Endothelial cell of umbilical vein (primary cell): ENCODE measurements around the gene WDR4. TPM values are rescaled to one million over a fixed set of nuclear protein-coding genes. Genes with fewer than 3 reads are reported as not detected.

Experiments
- BruUV-seq: library from RNA; stranded (reverse); fragments of 400-500 nt; replicated peaks from 2 replicates; lab custom pipeline; 2021; lab: Mats Ljungman, UMichigan
- CTCF ChIA-PET: fragments of 300-600, 350-600 bp; sonication (Branson Sonifier 250); formaldehyde crosslinking; loops from one replicate; lab custom pipeline; 2021; ENCODE audit warnings: antibody characterized with exemption, inconsistent platforms; lab: Charles Lee
- POLR2A ChIA-PET: fragments of 300-600, 350-600 bp; sonication (Branson Sonifier 250); formaldehyde crosslinking; loops from one replicate; lab custom pipeline; 2021; ENCODE audit warnings: antibody characterized with exemption, inconsistent platforms; lab: Charles Lee
- DNase-seq: peaks from one replicate; pipeline ENCODE4 v3.0.0-alpha.2; 2011; ENCODE audit warnings: low read depth, low spot score
- FAIRE-seq: peaks from 2 replicates; lab custom pipeline; 2011; peaks lifted over from hg19 to GRCh38; lab: Jason Lieb, UNC
- H2AFZ ChIP-seq: 2 replicates; pipeline ENCODE4 v1.6.0; 2012; ENCODE audit warnings: low read depth, low read length, control low read depth, inconsistent platforms
- H3K27ac ChIP-seq: 2 replicates; pipeline ENCODE4 v1.5.1; 2011; ENCODE audit warnings: low read depth, mild to moderate bottlenecking, control low read depth, low read length, moderate library complexity; ENCODE audit not compliant: insufficient read depth
- H3K27me3 ChIP-seq, 2 experiments: 2 replicates each; pipeline versions ENCODE4 v1.6.0 to v1.6.1; 2011; ENCODE audit warnings: low read length in 2 of 2, mixed read lengths in 1 of 2; ENCODE audit not compliant: control insufficient read depth in 2 of 2, insufficient read depth in 2 of 2
- H3K36me3 ChIP-seq, 2 experiments: 2 replicates in 1 of 2; 3 replicates in 1 of 2; pipeline ENCODE4 v1.5.1; 2011; ENCODE audit warnings: low read length in 2 of 2, mild to moderate bottlenecking in 1 of 2, moderate library complexity in 1 of 2; ENCODE audit not compliant: control insufficient read depth in 2 of 2, insufficient read depth in 2 of 2; ENCODE audit errors: extremely low read depth in 1 of 2
- H3K4me1 ChIP-seq: 3 replicates; pipeline ENCODE4 v1.5.1; 2011; ENCODE audit warnings: mild to moderate bottlenecking, low read length; ENCODE audit not compliant: control insufficient read depth, insufficient read depth; ENCODE audit errors: extremely low read depth
- H3K4me2 ChIP-seq: 2 replicates; pipeline ENCODE4 v1.6.1; 2011; ENCODE audit warnings: low read length, control low read depth, mixed read lengths; ENCODE audit not compliant: insufficient read depth
- H3K4me3 ChIP-seq, 3 experiments: fragments of 200-600 bp in 1 of 3; sonication (generic), shearing (Covaris generic) in 1 of 3; replicated peaks in 1 of 3; 2 replicates each; pipeline ENCODE4 v1.5.1; 2011 to 2016; ENCODE audit warnings: control low read depth in 3 of 3, low read length in 3 of 3, mild to moderate bottlenecking in 2 of 3, inconsistent platforms in 1 of 3, low read depth in 1 of 3, moderate library complexity in 1 of 3; ENCODE audit not compliant: insufficient read depth in 1 of 3
- H3K79me2 ChIP-seq: 2 replicates; pipeline ENCODE4 v1.6.0; 2012; ENCODE audit warnings: low read length, inconsistent platforms; ENCODE audit not compliant: control insufficient read depth, insufficient read depth
- H3K9ac ChIP-seq: replicated peaks from 2 replicates; pipeline ENCODE3; 2011; ENCODE audit warnings: low read length, control low read depth; ENCODE audit not compliant: insufficient read depth; ENCODE audit errors: extremely low read depth
- H3K9me1 ChIP-seq: replicated peaks from 3 replicates; pipeline ENCODE4 v1.6.0; 2011; ENCODE audit warnings: mild to moderate bottlenecking, low read length; ENCODE audit not compliant: control insufficient read depth, insufficient read depth; ENCODE audit errors: extremely low read depth
- H3K9me3 ChIP-seq: replicated peaks from 2 replicates; pipeline ENCODE4 v1.5.1; 2012; ENCODE audit warnings: low read length, inconsistent platforms; ENCODE audit not compliant: control insufficient read depth, insufficient read depth
- H4K20me1 ChIP-seq: replicated peaks from 2 replicates; pipeline ENCODE3; 2011; ENCODE audit warnings: mild to moderate bottlenecking, low read length; ENCODE audit not compliant: control insufficient read depth, insufficient read depth; ENCODE audit errors: extremely low read depth
- CTCF ChIP-seq, 2 donors: IDR thresholded peaks; 1 replicate in 1 of 2; 2 replicates in 1 of 2; pipeline ENCODE4 v1.5.1; 2011; ENCODE audit warnings: low read length in 2 of 2, mild to moderate bottlenecking in 2 of 2, moderate library complexity in 2 of 2, control low read depth in 1 of 2, inconsistent platforms in 1 of 2, low read depth in 1 of 2; ENCODE audit not compliant: insufficient read depth in 1 of 2; ENCODE audit errors: extremely low read depth in 1 of 2
- EZH2 ChIP-seq: IDR thresholded peaks from 2 replicates; pipeline ENCODE4 v1.6.1; 2012; ENCODE audit warnings: borderline replicate concordance, low read depth, mild to moderate bottlenecking, moderate library complexity, low read length, inconsistent platforms; ENCODE audit not compliant: severe bottlenecking
- FOS ChIP-seq: IDR thresholded peaks from 2 replicates; pipeline ENCODE4 v1.6.1; 2011; ENCODE audit warnings: mild to moderate bottlenecking, low read length, moderate library complexity, borderline replicate concordance; ENCODE audit not compliant: insufficient read depth
- GATA2 ChIP-seq: IDR thresholded peaks from 2 replicates; pipeline ENCODE4 v1.7.0; 2011; ENCODE audit warnings: low read depth, mild to moderate bottlenecking, moderate library complexity, mixed read lengths, low read length; ENCODE audit not compliant: insufficient read length, insufficient read depth
- JUN ChIP-seq: IDR thresholded peaks from 2 replicates; pipeline ENCODE4 v1.6.1; 2011; ENCODE audit warnings: borderline replicate concordance, low read depth; ENCODE audit not compliant: insufficient read length, insufficient read depth
- MYC ChIP-seq: IDR thresholded peaks from one replicate; pipeline ENCODE4 v1.6.1; 2011; ENCODE audit warnings: mild to moderate bottlenecking, low read depth, low read length
- POLR2A ChIP-seq: IDR thresholded peaks from 2 replicates; pipeline ENCODE4 v1.6.1; 2012; ENCODE audit warnings: low read depth, mild to moderate bottlenecking, control low read depth, low read length
- POLR2AphosphoS5 ChIP-seq: IDR thresholded peaks from 2 replicates; pipeline ENCODE4 v1.6.1; 2012; ENCODE audit warnings: low read depth, mild to moderate bottlenecking, control low read depth, low read length, moderate library complexity; ENCODE audit not compliant: insufficient read depth
- dilution Hi-C: fragments of 300-500 bp; cut with MboI; formaldehyde crosslinking; loops from one replicate; pipeline ENCODE4 v1.15.0; 2019; ENCODE audit warnings: low sequenced_read_pairs; ENCODE audit not compliant: extremely low pct_ligation_motif_present
- intact Hi-C: fragments of 100-400 bp; cut with micrococcal nuclease; formaldehyde crosslinking; loops from one replicate; pipeline ENCODE4 v1.10.0; 2022
- polyA plus RNA-seq, 4 experiments: library from polyadenylated mRNA; depleted of rRNA in 3 of 4; stranded (reverse) in 3 of 4; unstranded in 1 of 4; fragments of >200 nt; gene quantifications; 2 replicates each; pipeline versions ENCODE4 v1.2.1 to v1.2.3, GENCODE V29; 2011 to 2012; ENCODE audit warnings: missing spikeins in 1 of 4
- total RNA-seq: library from RNA; stranded (reverse); gene quantifications from 2 replicates; pipeline ENCODE4 v1.2.3, GENCODE V29; 2021
- TF ChIP-seq, protein P1 (sequence below): IDR thresholded peaks from 2 replicates; pipeline ENCODE4 v1.6.1; 2011; ENCODE audit not compliant: insufficient read depth, insufficient read length

WDR4 gene
- total and polyA plus RNA-seq, 2 donors (not counting 3 experiments of a cell fraction or from before 2014, with no cell fraction given) = 24.5 to 40.0 TPM

GRCh38 chr21:42861848-42862400 lies 17.4 kb downstream of the WDR4 start:
- Histone ChIP-seq H3K9me1 (no peaks in the 10 kb centered on the region), H3K4me3 (no peak overlapping the region), H3K4me1 (peaks cover 16% of the 10 kb centered on the region), H4K20me1 (no peaks in the 10 kb centered on the region), H3K27me3 (no peaks in the 10 kb centered on the region), H3K9me3 (no peaks in the 10 kb centered on the region), H3K27ac (no peak overlapping the region), H3K9ac (no peak overlapping the region), H3K4me2 (peak overlapping the region; percentile 5), H2AFZ (no peak overlapping the region), H3K36me3 (peaks cover 11 to 33% of the 10 kb centered on the region in 2 experiments), H3K79me2 (peaks cover 77% of the 10 kb centered on the region)
- no peak for DNase-seq
- peak; percentile 66 for FAIRE-seq
- ChIA-PET POLR2A (no interaction called here), CTCF (interaction anchor here (1.1 to 1.3 kb wide), 2 partner anchors 10 to 268 kb away, joined by 5 to 17 read pairs; no protein-coding TSS in a partner anchor)
- TF ChIP-seq CTCF (IDR thresholded peaks at IDR 0.05; ENCODE audit: extremely low read depth in 1 of 2, insufficient read depth in 1 of 2, low read depth in 1 of 2, low read length in 2 of 2) (peak in 1 of 2 donors; percentile 16), GATA2 (no peak), EZH2 (no peak)
- dilution Hi-C loops = no loop called here
- BruUV-seq = no TSS peak
- intact Hi-C loops = no loop called here

DNA sequence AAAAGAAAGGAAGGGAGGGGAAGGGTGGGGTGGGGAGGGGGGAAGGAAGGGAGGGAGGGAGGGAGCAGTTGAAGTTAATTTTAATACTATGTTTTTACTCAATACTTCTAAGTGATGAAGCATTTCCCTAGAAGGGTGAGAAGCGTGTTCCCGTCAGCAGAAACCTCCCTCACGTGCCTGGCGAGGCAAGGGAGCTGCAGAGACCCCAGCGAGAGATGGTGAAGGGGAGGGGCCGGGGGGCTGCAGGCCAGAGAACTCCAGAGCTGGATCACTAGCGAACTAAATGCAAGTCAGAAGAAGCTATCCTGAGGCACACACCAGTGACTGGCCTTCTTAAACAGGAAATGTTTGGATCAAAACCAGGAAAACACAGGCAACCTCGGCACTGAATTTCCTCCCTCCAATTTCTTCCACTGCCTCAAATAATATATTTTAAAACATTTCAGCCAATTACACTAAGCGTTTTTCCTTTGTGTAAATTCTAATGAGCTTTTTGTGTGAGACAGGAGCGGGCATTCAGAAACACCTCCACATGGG lies 18.0 kb downstream of the WDR4 start:
- peak; percentile 61 for FAIRE-seq
- H2AFZ ChIP-seq = no peak overlapping the region
- dilution Hi-C loops = no loop called here
- no peaks in the 10 kb centered on the region for H3K27me3 ChIP-seq
- H3K36me3 ChIP-seq = peaks cover 8 to 37% of the 10 kb centered on the region in 2 experiments
- H3K9me3 ChIP-seq = no peaks in the 10 kb centered on the region
- peaks cover 16% of the 10 kb centered on the region for H3K4me1 ChIP-seq
- no TSS peak for BruUV-seq
- H3K4me2 ChIP-seq = peak overlapping the region; percentile 5
- ChIA-PET CTCF (interaction anchor here (1.1 to 1.3 kb wide), 2 partner anchors 9 to 268 kb away, joined by 5 to 17 read pairs; no protein-coding TSS in a partner anchor), POLR2A (no interaction called here)
- no peak overlapping the region for H3K27ac ChIP-seq
- TF ChIP-seq CTCF (IDR thresholded peaks at IDR 0.05; ENCODE audit: extremely low read depth in 1 of 2, insufficient read depth in 1 of 2, low read depth in 1 of 2, low read length in 2 of 2) (no peak), GATA2 (no peak), EZH2 (no peak), JUN (no peak), POLR2A (no peak), POLR2AphosphoS5 (no peak), FOS (no peak), MYC (no peak)
- TF ChIP-seq, protein P1, sequence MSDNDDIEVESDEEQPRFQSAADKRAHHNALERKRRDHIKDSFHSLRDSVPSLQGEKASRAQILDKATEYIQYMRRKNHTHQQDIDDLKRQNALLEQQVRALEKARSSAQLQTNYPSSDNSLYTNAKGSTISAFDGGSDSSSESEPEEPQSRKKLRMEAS = no peak
- H3K9ac ChIP-seq = no peak overlapping the region
- peaks cover 72% of the 10 kb centered on the region for H3K79me2 ChIP-seq
- peak; percentile 57 for DNase-seq
- intact Hi-C loops = no loop called here
- H3K4me3 ChIP-seq = no peak overlapping the region
- H4K20me1 ChIP-seq = no peaks in the 10 kb centered on the region
- H3K9me1 ChIP-seq = no peaks in the 10 kb centered on the region
